IMR-90 (cell line): Measurements from ENCODE around the gene FBXO31. TPM values are rescaled to one million over a fixed set of nuclear protein-coding genes. Genes with fewer than 3 reads are reported as not detected.

Source experiments
- ATAC-seq: fragments of 200-7000 bp; cut with Tn5 transposase; 2 replicates; pipeline ENCODE4 v1.9.1; 2020; ENCODE audit warnings: low read depth, mild to moderate bottlenecking, moderate library complexity
- BruUV-seq: library from RNA; stranded (reverse); fragments of 400-500 nt; replicated peaks from 2 replicates; lab custom pipeline; 2021; lab: Mats Ljungman, UMichigan
- CTCF ChIA-PET: fragments of 300-600 bp; formaldehyde crosslinking; extraction: SDS; loops from one replicate; lab custom pipeline; 2021; ENCODE audit warnings: antibody characterized with exemption; lab: Yijun Ruan, JAX
- POLR2A ChIA-PET: fragments of 300-600 bp; sonication (Branson Sonifier 250); formaldehyde crosslinking; loops from one replicate; lab custom pipeline; 2022; ENCODE audit warnings: antibody characterized with exemption; ENCODE audit not compliant: unreplicated experiment; lab: Charles Lee
- DNase-seq: peaks from one replicate; pipeline ENCODE4 v3.0.0; 2013
- H2AFZ ChIP-seq: replicated peaks from 2 replicates; pipeline ENCODE3; 2013; ENCODE audit warnings: low read length, mild to moderate bottlenecking; ENCODE audit not compliant: poor library complexity
- H2AK5ac ChIP-seq: 2 replicates; pipeline ENCODE4 v1.6.1; 2013; ENCODE audit warnings: low read depth, low read length, inconsistent platforms
- H2AK9ac ChIP-seq: replicated peaks from 2 replicates; pipeline ENCODE3; 2013; ENCODE audit warnings: mild to moderate bottlenecking, low read depth, low read length, moderate library complexity; ENCODE audit not compliant: poor library complexity
- H2BK120ac ChIP-seq: 2 replicates; pipeline ENCODE4 v1.6.1; 2013; ENCODE audit warnings: low read depth, low read length, inconsistent platforms
- H2BK15ac ChIP-seq: 3 replicates; pipeline ENCODE4 v1.6.1; 2013; ENCODE audit warnings: low read depth, low read length, inconsistent platforms
- H2BK20ac ChIP-seq: 2 replicates; pipeline ENCODE4 v1.6.1; 2013; ENCODE audit warnings: low read depth, mild to moderate bottlenecking, inconsistent platforms, low read length, moderate library complexity
- H2BK5ac ChIP-seq: 2 replicates; pipeline ENCODE4 v1.6.1; 2013; ENCODE audit warnings: mild to moderate bottlenecking, low read depth, low read length, inconsistent platforms; ENCODE audit not compliant: poor library complexity, severe bottlenecking
- H3K14ac ChIP-seq: replicated peaks from 2 replicates; pipeline ENCODE4 v1.6.1; 2013; ENCODE audit warnings: low read depth, low read length, inconsistent platforms
- H3K18ac ChIP-seq: 2 replicates; pipeline ENCODE4 v1.6.1; 2013; ENCODE audit warnings: low read depth, low read length, control low read depth
- H3K23ac ChIP-seq: 2 replicates; pipeline ENCODE4 v1.6.1; 2013; ENCODE audit warnings: low read depth, low read length, inconsistent platforms
- H3K27ac ChIP-seq: 2 replicates; pipeline ENCODE4 v1.5.1; 2013; ENCODE audit warnings: mild to moderate bottlenecking, control low read depth, low read length; ENCODE audit not compliant: insufficient read depth
- H3K27me3 ChIP-seq: 2 replicates; pipeline ENCODE4 v1.6.1; 2013; ENCODE audit warnings: low read length; ENCODE audit not compliant: control insufficient read depth, insufficient read depth
- H3K36me3 ChIP-seq: 2 replicates; pipeline ENCODE4 v1.6.1; 2013; ENCODE audit warnings: low read length, mixed read lengths; ENCODE audit not compliant: control insufficient read depth, insufficient read depth
- H3K4ac ChIP-seq: 2 replicates; pipeline ENCODE4 v1.6.1; 2013; ENCODE audit warnings: low read depth, low read length, inconsistent platforms
- H3K4me1 ChIP-seq: 2 replicates; pipeline ENCODE4 v1.6.1; 2013; ENCODE audit warnings: low read length, mixed read lengths; ENCODE audit not compliant: control insufficient read depth, insufficient read depth
- H3K4me2 ChIP-seq: 2 replicates; pipeline ENCODE4 v1.6.1; 2013; ENCODE audit warnings: low read depth, mild to moderate bottlenecking, control low read depth, low read length, moderate library complexity
- H3K4me3 ChIP-seq: 2 replicates; pipeline ENCODE4 v1.5.1; 2013; ENCODE audit warnings: low read depth, mild to moderate bottlenecking, control low read depth, low read length, moderate library complexity; ENCODE audit not compliant: insufficient read depth
- H3K56ac ChIP-seq: 2 replicates; pipeline ENCODE4 v1.6.1; 2013; ENCODE audit warnings: low read length, inconsistent platforms; ENCODE audit not compliant: insufficient read depth; ENCODE audit errors: extremely low read depth
- H3K79me1 ChIP-seq, 2 experiments: 2 replicates each; pipeline ENCODE4 v1.6.1; 2013; ENCODE audit warnings: low read length in 2 of 2, inconsistent platforms in 1 of 2, low read depth in 1 of 2
- H3K9ac ChIP-seq: 2 replicates; pipeline ENCODE4 v1.6.1; 2013; ENCODE audit warnings: low read depth, low read length, control low read depth
- H3K9me1 ChIP-seq: 2 replicates; pipeline ENCODE4 v1.6.1; 2013; ENCODE audit warnings: low read length, inconsistent platforms; ENCODE audit not compliant: insufficient read depth
- H3K9me3 ChIP-seq: 2 replicates; pipeline ENCODE4 v1.6.1; 2013; ENCODE audit warnings: low read length; ENCODE audit not compliant: control insufficient read depth, insufficient read depth
- H4K20me1 ChIP-seq: 2 replicates; pipeline ENCODE4 v1.6.1; 2013; ENCODE audit warnings: low read length, inconsistent platforms; ENCODE audit not compliant: insufficient read depth
- H4K5ac ChIP-seq: 2 replicates; pipeline ENCODE4 v1.6.1; 2013; ENCODE audit warnings: mild to moderate bottlenecking, low read depth, low read length, control low read depth
- H4K8ac ChIP-seq, 2 experiments: 2 replicates each; pipeline ENCODE4 v1.6.1; 2013; ENCODE audit warnings: low read depth in 2 of 2, low read length in 2 of 2, control low read depth in 1 of 2, inconsistent platforms in 1 of 2
- H4K91ac ChIP-seq: 2 replicates; pipeline ENCODE4 v1.6.1; 2013; ENCODE audit warnings: low read depth, low read length, inconsistent platforms; ENCODE audit not compliant: insufficient read depth
- ELK1 ChIP-seq: fragments of 150-350 bp; IDR thresholded peaks from 2 replicates; pipeline ENCODE4 v1.6.1; 2016; ENCODE audit warnings: low read depth, mild to moderate bottlenecking, low read length, moderate library complexity, borderline replicate concordance
- MAFK ChIP-seq: IDR thresholded peaks from 2 replicates; pipeline ENCODE4 v1.6.1; 2012; ENCODE audit warnings: low read depth, low read length, improper control_type of control experiment
- MAZ ChIP-seq: IDR thresholded peaks from 2 replicates; pipeline ENCODE4 v1.6.1; 2012; ENCODE audit warnings: low read depth, mild to moderate bottlenecking, low read length, improper control_type of control experiment, moderate library complexity, borderline replicate concordance
- MXI1 ChIP-seq: IDR thresholded peaks from 2 replicates; pipeline ENCODE4 v1.6.1; 2012; ENCODE audit warnings: low read depth, mild to moderate bottlenecking, low read length, moderate library complexity, borderline replicate concordance
- NFE2L2 ChIP-seq: fragments of 150-350 bp; IDR thresholded peaks from 2 replicates; pipeline ENCODE4 v1.6.1; 2016; ENCODE audit warnings: low read depth, mild to moderate bottlenecking, low read length
- POLR2A ChIP-seq: IDR thresholded peaks from 2 replicates; pipeline ENCODE4 v1.6.1; 2012; ENCODE audit warnings: mild to moderate bottlenecking, low read depth, low read length
- RAD21 ChIP-seq: IDR thresholded peaks from 2 replicates; pipeline ENCODE4 v1.6.1; 2012; ENCODE audit warnings: low read length, improper control_type of control experiment
- RCOR1 ChIP-seq: IDR thresholded peaks from 2 replicates; pipeline ENCODE4 v1.6.1; 2012; ENCODE audit warnings: mild to moderate bottlenecking, low read length, improper control_type of control experiment; ENCODE audit not compliant: insufficient replicate concordance
- RFX5 ChIP-seq: IDR thresholded peaks from 2 replicates; pipeline ENCODE4 v1.8.0; 2012; ENCODE audit warnings: low read depth, mild to moderate bottlenecking, low read length, moderate library complexity
- SMC3 ChIP-seq: fragments of 150-350 bp; IDR thresholded peaks from 2 replicates; pipeline ENCODE4 v1.6.1; 2016; ENCODE audit warnings: low read depth, mild to moderate bottlenecking, antibody characterized with exemption, low read length, moderate library complexity
- WGBS, 2 experiments: methylation state at CpG; one replicate each; pipeline versions ENCODE4 v1.1.5 to v1.1.7; 2013; ENCODE audit warnings: missing lambda C conversion rate in 2 of 2; ENCODE audit not compliant: insufficient read length in 1 of 2; ENCODE audit errors: extremely low coverage in 2 of 2; 5-methylcytosine and 5-hydroxymethylcytosine counted together
- dilution Hi-C: fragments of 300-500 bp; cut with HindIII; formaldehyde crosslinking; loops from one replicate; pipeline ENCODE4 v1.14.3; 2018; ENCODE audit warnings: low sequenced_read_pairs; ENCODE audit not compliant: unreplicated experiment
- in situ Hi-C: fragments of 300-500 bp; cut with MboI; formaldehyde crosslinking; loops from 3 replicates; pipeline ENCODE4 v1.14.3; 2019; ENCODE audit warnings: low sequenced_read_pairs, inconsistent platforms, mixed read lengths
- intact Hi-C: fragments of 100-400 bp; cut with micrococcal nuclease; formaldehyde crosslinking; loops from 2 replicates; pipeline ENCODE4 v1.10.0; 2022
- polyA plus RNA-seq, 3 experiments: library from polyadenylated mRNA; depleted of rRNA; stranded (reverse); fragments of >200 nt; gene quantifications; 2 replicates each; pipeline ENCODE4 v1.2.3, GENCODE V29; 2012; ENCODE audit warnings: low replicate concordance in 1 of 3
- total RNA-seq: library from RNA; depleted of rRNA; stranded (reverse); fragments of >200 nt; gene quantifications from 2 replicates; pipeline ENCODE4 v1.2.3, GENCODE V29; 2012

The FBXO31 gene
- total and polyA plus RNA-seq, 2 of the 4 experiments (the other 2 are of a cell fraction): 10.4 to 16.9 TPM

GRCh38 chr16:87295259-87295658 is 88.3 kb downstream of the FBXO31 start:
- no peak for TF ChIP-seq RCOR1
- no peak for TF ChIP-seq MAFK
- no peak for TF ChIP-seq MXI1
- TF ChIP-seq SMC3: no peak
- no peak for TF ChIP-seq RAD21
- no peak for TF ChIP-seq MAZ
- TF ChIP-seq RFX5: no peak
- no peak for TF ChIP-seq ELK1
- no peak for TF ChIP-seq NFE2L2
- no peak for TF ChIP-seq POLR2A
- no peak overlapping the region for H2BK120ac ChIP-seq
- H4K5ac ChIP-seq: no peak overlapping the region
- H3K18ac ChIP-seq: no peak overlapping the region
- no peak overlapping the region for H3K4ac ChIP-seq
- in situ Hi-C loops: no loop called here
- ChIA-PET POLR2A (no interaction called here), CTCF (no interaction called here)
- H3K23ac ChIP-seq: no peak overlapping the region
- H2AK9ac ChIP-seq: no peak overlapping the region
- no peak overlapping the region for H4K91ac ChIP-seq
- no TSS peak for BruUV-seq
- H3K27ac ChIP-seq: no peak overlapping the region
- 100% methylated on average over 2 of the region's 4 CpGs; no CpG with 5 or more reads in 1 of the 2 experiments for WGBS, 2 experiments
- no peaks in the 10 kb centered on the region for H3K36me3 ChIP-seq
- no peak overlapping the region for H3K4me2 ChIP-seq
- no peak overlapping the region for H3K56ac ChIP-seq
- peaks cover 6% of the 10 kb centered on the region for H3K9me3 ChIP-seq
- no peak overlapping the region for H2BK5ac ChIP-seq
- no peaks in the 10 kb centered on the region for H4K20me1 ChIP-seq
- H4K8ac ChIP-seq: no peak overlapping the region
- dilution Hi-C loops: no loop called here
- H3K4me3 ChIP-seq: no peak overlapping the region
- no peak overlapping the region for H3K9ac ChIP-seq
- intact Hi-C loops: no loop called here
- H2BK20ac ChIP-seq: no peak overlapping the region
- H3K14ac ChIP-seq: no peak overlapping the region; the same call in 1 of the 2 replicates
- DNase-seq (no peak), ATAC-seq (no peak)
- H3K27me3 ChIP-seq: peaks cover 2% of the 10 kb centered on the region; the same call in 1 of the 2 replicates
- no peak overlapping the region for H2AFZ ChIP-seq
- no peaks in the 10 kb centered on the region for H3K9me1 ChIP-seq
- no peaks in the 10 kb centered on the region for H3K79me1 ChIP-seq
- no peak overlapping the region for H2BK15ac ChIP-seq
- H2AK5ac ChIP-seq: no peak overlapping the region
- no peaks in the 10 kb centered on the region for H3K4me1 ChIP-seq
